Thyroid gland (tissue), 4 donors: ENCODE data around the gene ERFE. TPM values are rescaled to one million over a fixed set of nuclear protein-coding genes. Genes with fewer than 3 reads are reported as not detected.

Source experiments
- DNase-seq, 2 donors: peaks; one replicate each; pipeline ENCODE4 v3.0.0-alpha.2; 2019
- H3K27ac ChIP-seq, 3 donors: fragments of 200-600 bp; sonication (generic); 1 replicate in 2 of 3; 2 replicates in 1 of 3; pipeline ENCODE4 v1.5.1; 2016 to 2019; ENCODE audit warnings: mild to moderate bottlenecking in 1 of 3, moderate library complexity in 1 of 3
- H3K27me3 ChIP-seq: fragments of 200-600 bp; sonication (generic); one replicate; pipeline ENCODE4 v1.5.1; 2019
- H3K36me3 ChIP-seq, 2 donors: fragments of 200-600 bp; sonication (generic); one replicate each; pipeline ENCODE4 v1.5.1; 2016 to 2019
- H3K4me1 ChIP-seq, 2 donors: fragments of 200-600 bp; sonication (generic); one replicate each; pipeline ENCODE4 v1.5.1; 2017 to 2019
- H3K4me3 ChIP-seq, 3 donors: fragments of 200-600 bp; sonication (generic); replicated peaks in 1 of 3; 1 replicate in 2 of 3; 2 replicates in 1 of 3; pipeline ENCODE4 v1.5.1; 2016; ENCODE audit warnings: mild to moderate bottlenecking in 1 of 3
- H3K9me3 ChIP-seq: fragments of 200-600 bp; sonication (generic); one replicate; pipeline ENCODE4 v1.5.1; 2017
- CTCF ChIP-seq, 6 experiments: fragments of 200-600 bp in 3 of 6; fragments of 450-650 bp in 3 of 6; sonication (generic) in 3 of 6; IDR thresholded peaks; one replicate each; pipeline ENCODE4 v1.5.1; 2016 to 2019; ENCODE audit warnings: antibody characterized with exemption in 6 of 6, mild to moderate bottlenecking in 2 of 6, inconsistent platforms in 1 of 6, moderate library complexity in 1 of 6
- POLR2A ChIP-seq, 2 donors: fragments of 450-650 bp; IDR thresholded peaks; one replicate each; pipeline ENCODE4 v1.6.1; 2017; ENCODE audit warnings: antibody characterized with exemption in 2 of 2, mild to moderate bottlenecking in 2 of 2, moderate library complexity in 1 of 2
- WGBS, 2 donors: methylation state at CpG; one replicate each; pipeline ENCODE4 v1.1.5; 2017; 5-methylcytosine and 5-hydroxymethylcytosine counted together
- intact Hi-C: fragments of 100-400 bp; cut with DNase I; formaldehyde crosslinking; loops from one replicate; pipeline ENCODE4 v1.15.1; 2023
- total RNA-seq, 4 donors: library from RNA; depleted of rRNA; stranded (reverse); fragments of >200 nt; gene quantifications; one replicate each; pipeline ENCODE4 v1.2.3, GENCODE V29; 2016

Gene ERFE
- total RNA-seq, 4 donors from 2014 or later = 2.8 to 15.3 (median 5.8) TPM

DNA sequence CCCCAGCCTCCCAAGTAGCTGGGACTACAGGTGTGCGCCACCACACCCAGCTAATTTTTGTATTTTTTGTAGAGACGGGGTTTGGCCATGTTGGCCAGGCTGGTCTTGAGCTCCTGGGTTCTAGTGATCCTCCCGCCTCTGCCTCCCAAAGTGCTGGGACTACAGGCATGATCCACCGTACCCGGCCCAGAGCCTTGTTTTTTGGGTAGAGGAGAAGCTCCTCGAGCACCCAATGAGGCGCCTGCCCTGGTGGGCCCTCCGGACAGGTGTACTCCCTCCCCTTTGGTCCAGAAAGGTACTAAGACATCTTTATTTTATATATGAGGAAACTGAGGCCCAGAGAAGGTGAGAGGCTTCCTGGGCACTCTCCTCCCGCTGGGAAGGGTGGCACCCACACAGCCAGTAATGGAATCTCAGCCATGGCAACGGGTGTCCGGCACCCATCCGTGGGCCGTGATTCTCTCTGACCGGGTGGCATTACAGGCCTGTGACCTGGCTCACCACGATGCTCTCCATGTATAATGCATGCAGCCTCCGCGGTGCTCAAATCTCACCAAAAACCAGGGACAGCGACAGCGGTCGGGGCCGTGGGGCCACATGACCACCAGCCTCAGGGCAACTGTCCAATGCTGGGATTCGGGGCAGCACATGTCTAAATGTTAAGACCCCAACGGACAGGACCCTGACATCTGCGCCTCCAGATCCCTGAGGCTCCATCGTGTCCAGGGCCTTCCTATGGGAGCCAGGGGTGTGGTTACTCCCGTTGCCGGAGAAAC lies 37.1 kb upstream of the ERFE start:
- intact Hi-C loops = no loop called here
- H3K27ac ChIP-seq = no peak overlapping the region
- TF ChIP-seq CTCF (IDR thresholded peaks at IDR 0.05) (no peak), POLR2A (IDR thresholded peaks at IDR 0.05) (no peak)
- no peaks in the 10 kb centered on the region for H3K9me3 ChIP-seq
- H3K4me3 ChIP-seq = no peak overlapping the region
- no peaks in the 10 kb centered on the region for H3K27me3 ChIP-seq
- no peak for DNase-seq
- WGBS, 2 donors = 82 to 86% methylated on average over 12 to 24 of the region's 27 CpGs
- H3K4me1 ChIP-seq = no peaks in the 10 kb centered on the region
- H3K36me3 ChIP-seq = no peaks in the 10 kb centered on the region

- Histone ChIP-seq H3K36me3 (no peaks in the 10 kb centered on the region), H3K4me3 (no peak overlapping the region), H3K27me3 (no peaks in the 10 kb centered on the region), H3K27ac (no peak overlapping the region), H3K9me3 (no peaks in the 10 kb centered on the region), H3K4me1 (peaks cover 0 to 5% of the 10 kb centered on the region in 2 donors)
- no peak for DNase-seq
- intact Hi-C loops = no loop called here
- WGBS, 2 donors = 88 to 92% methylated on average over 17 to 28 of the region's 29 CpGs
- no peak for TF ChIP-seq CTCF (IDR thresholded peaks at IDR 0.05)
- no peak for TF ChIP-seq POLR2A (IDR thresholded peaks at IDR 0.05)
These were observed 36.2 kb upstream of the ERFE start for GRCh38 chr2:238122287-238123217.

DNA sequence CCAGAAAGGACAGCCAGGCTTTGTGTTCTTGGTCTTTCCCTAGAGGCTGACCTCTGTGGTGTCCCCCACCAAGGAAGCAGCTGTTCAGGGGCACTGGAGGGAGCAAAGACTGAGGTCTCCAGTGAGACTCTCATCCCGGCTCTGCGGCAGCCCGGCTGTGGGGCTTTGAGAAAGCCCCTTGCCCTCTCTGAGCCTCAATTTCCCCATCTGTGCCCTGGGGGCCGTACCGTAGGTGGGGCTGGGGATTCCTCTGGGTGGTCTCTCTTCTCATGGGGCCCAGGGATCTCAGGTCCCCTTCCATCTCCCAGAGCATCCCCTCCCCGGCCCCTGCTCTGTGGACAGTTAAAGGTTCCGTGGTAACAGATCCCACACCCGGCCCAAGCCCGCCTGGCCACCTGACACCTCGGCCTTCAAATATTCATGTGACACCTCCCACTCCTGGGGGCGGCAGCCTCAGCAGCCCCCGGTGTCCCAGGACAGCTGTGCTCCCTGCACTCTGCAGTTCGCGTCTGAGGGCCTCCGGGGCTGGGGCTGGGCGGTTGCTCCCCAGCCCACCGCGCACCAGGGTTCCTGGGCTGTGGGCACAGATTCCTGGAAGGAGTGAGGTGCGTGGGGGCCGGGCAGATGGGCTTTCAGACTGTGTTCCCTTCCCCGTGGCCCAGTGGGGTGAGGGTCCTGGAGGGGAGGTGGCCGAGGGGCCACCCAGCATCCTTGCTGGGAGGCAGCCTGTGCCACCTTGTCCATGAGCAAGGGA lies 35.4 kb upstream of the ERFE start:
- peaks cover 0 to 5% of the 10 kb centered on the region in 2 donors for H3K4me1 ChIP-seq
- DNase-seq = no peak
- H3K36me3 ChIP-seq = no peaks in the 10 kb centered on the region
- H3K27me3 ChIP-seq = no peaks in the 10 kb centered on the region
- no peak overlapping the region for H3K4me3 ChIP-seq
- TF ChIP-seq POLR2A (IDR thresholded peaks at IDR 0.05) = no peak
- no peak for TF ChIP-seq CTCF (IDR thresholded peaks at IDR 0.05)
- intact Hi-C loops = no loop called here
- H3K27ac ChIP-seq = no peak overlapping the region
- WGBS, 2 donors = 70 to 91% methylated on average over 11 to 13 of the region's 22 CpGs
- no peaks in the 10 kb centered on the region for H3K9me3 ChIP-seq

- Histone ChIP-seq H3K27ac (no peak overlapping the region), H3K27me3 (no peaks in the 10 kb centered on the region), H3K4me1 (peaks cover 0 to 5% of the 10 kb centered on the region in 2 donors), H3K4me3 (no peak overlapping the region), H3K9me3 (no peaks in the 10 kb centered on the region), H3K36me3 (no peaks in the 10 kb centered on the region)
- 71 to 78% methylated on average over 12 to 14 of the region's 14 CpGs for WGBS, 2 donors
- TF ChIP-seq POLR2A (IDR thresholded peaks at IDR 0.05) (no peak), CTCF (IDR thresholded peaks at IDR 0.05) (no peak)
- no peak for DNase-seq
- intact Hi-C loops = no loop called here
These were observed 34.7 kb upstream of the ERFE start for GRCh38 chr2:238123991-238124470.
